H9 (cell line): ENCODE data around the gene ARID2. TPM values are rescaled to one million over a fixed set of nuclear protein-coding genes. Genes with fewer than 3 reads are reported as not detected.

Experiments used
- DNase-seq: peaks from one replicate; pipeline ENCODE4 v3.0.0-alpha.2; 2017
- H2AFZ ChIP-seq: one replicate; pipeline ENCODE4 v1.6.1; 2013; ENCODE audit warnings: mild to moderate bottlenecking, low read length, control low read depth, moderate library complexity
- H2AK5ac ChIP-seq: 2 replicates; pipeline ENCODE4 v1.6.1; 2013; ENCODE audit warnings: low read length, control low read depth, mixed read lengths; ENCODE audit not compliant: insufficient read length
- H2BK120ac ChIP-seq: one replicate; pipeline ENCODE4 v1.6.1; 2013; ENCODE audit warnings: low read depth, mild to moderate bottlenecking, low read length, control low read depth, inconsistent platforms; ENCODE audit not compliant: poor library complexity, severe bottlenecking
- H2BK12ac ChIP-seq: 2 replicates; pipeline ENCODE4 v1.6.1; 2013; ENCODE audit warnings: low read length, control low read depth, mixed read lengths, low read depth; ENCODE audit not compliant: insufficient read length
- H2BK15ac ChIP-seq: 2 replicates; pipeline ENCODE4 v1.6.1; 2013; ENCODE audit warnings: low read depth, low read length, control low read depth
- H2BK20ac ChIP-seq: one replicate; pipeline ENCODE4 v1.6.1; 2013; ENCODE audit warnings: low read depth, mild to moderate bottlenecking, low read length, control low read depth, inconsistent platforms; ENCODE audit not compliant: poor library complexity, severe bottlenecking
- H2BK5ac ChIP-seq: 2 replicates; pipeline ENCODE4 v1.6.1; 2013; ENCODE audit warnings: low read length, control low read depth, mixed read lengths; ENCODE audit not compliant: insufficient read length
- H3K14ac ChIP-seq: 2 replicates; pipeline ENCODE4 v1.6.1; 2013; ENCODE audit warnings: low read length, control low read depth; ENCODE audit not compliant: insufficient read depth
- H3K18ac ChIP-seq: 2 replicates; pipeline ENCODE4 v1.6.1; 2013; ENCODE audit warnings: low read depth, mild to moderate bottlenecking, mixed read lengths, low read length, control low read depth; ENCODE audit not compliant: insufficient read length
- H3K23ac ChIP-seq: 2 replicates; pipeline ENCODE4 v1.6.1; 2013; ENCODE audit warnings: low read length, control low read depth, mixed read lengths, low read depth; ENCODE audit not compliant: insufficient read length
- H3K23me2 ChIP-seq: 2 replicates; pipeline ENCODE4 v1.6.1; 2013; ENCODE audit warnings: low read depth, mild to moderate bottlenecking, mixed read lengths, low read length, control low read depth; ENCODE audit not compliant: insufficient read length, poor library complexity, severe bottlenecking
- H3K27ac ChIP-seq: 2 replicates; pipeline ENCODE4 v1.5.1; 2013; ENCODE audit warnings: low read length, control low read depth, mixed read lengths, low read depth; ENCODE audit not compliant: insufficient read length
- H3K27me3 ChIP-seq: 2 replicates; pipeline ENCODE4 v1.6.1; 2013; ENCODE audit warnings: low read length, control low read depth, inconsistent platforms; ENCODE audit not compliant: insufficient read depth
- H3K4ac ChIP-seq: 2 replicates; pipeline ENCODE4 v1.6.1; 2013; ENCODE audit warnings: low read depth, mild to moderate bottlenecking, control low read depth, inconsistent platforms, low read length, moderate library complexity
- H3K4me1 ChIP-seq: 2 replicates; pipeline ENCODE4 v1.6.1; 2013; ENCODE audit warnings: low read length, control low read depth, inconsistent platforms; ENCODE audit not compliant: insufficient read depth
- H3K4me2 ChIP-seq: 2 replicates; pipeline ENCODE4 v1.6.1; 2013; ENCODE audit warnings: low read length, control low read depth, mixed read lengths; ENCODE audit not compliant: insufficient read length, insufficient read depth
- H3K56ac ChIP-seq: 2 replicates; pipeline ENCODE4 v1.6.1; 2013; ENCODE audit warnings: low read depth, mild to moderate bottlenecking, mixed read lengths, low read length, control low read depth; ENCODE audit not compliant: insufficient read length
- H3K79me1 ChIP-seq: 2 replicates; pipeline ENCODE4 v1.6.1; 2013; ENCODE audit warnings: low read depth, mild to moderate bottlenecking, moderate library complexity, low read length, control low read depth, inconsistent platforms; ENCODE audit not compliant: insufficient read depth, poor library complexity, severe bottlenecking
- H3K79me2 ChIP-seq: 2 replicates; pipeline ENCODE4 v1.6.1; 2013; ENCODE audit warnings: low read length, control low read depth, inconsistent platforms; ENCODE audit not compliant: insufficient read depth
- H3K9ac ChIP-seq: 2 replicates; pipeline ENCODE4 v1.6.1; 2013; ENCODE audit warnings: low read length, control low read depth, mixed read lengths; ENCODE audit not compliant: insufficient read length; ENCODE audit errors: extremely low read depth
- H3K9me3 ChIP-seq: one replicate; pipeline ENCODE4 v1.6.1; 2013; ENCODE audit warnings: low read depth, low read length, inconsistent platforms; ENCODE audit not compliant: control insufficient read depth
- H3T11ph ChIP-seq: one replicate; pipeline ENCODE4 v1.6.1; 2013; ENCODE audit warnings: mild to moderate bottlenecking, low read length, control low read depth, inconsistent platforms
- H4K20me1 ChIP-seq: one replicate; pipeline ENCODE4 v1.6.1; 2013; ENCODE audit not compliant: control insufficient read depth, insufficient read length, insufficient read depth
- H4K5ac ChIP-seq: 2 replicates; pipeline ENCODE4 v1.6.1; 2013; ENCODE audit warnings: low read depth, mild to moderate bottlenecking, mixed read lengths, low read length, control low read depth; ENCODE audit not compliant: insufficient read length
- H4K8ac ChIP-seq: replicated peaks from 2 replicates; pipeline ENCODE4 v1.6.1; 2013; ENCODE audit warnings: low read length, control low read depth, mixed read lengths, low read depth; ENCODE audit not compliant: insufficient read length
- H4K91ac ChIP-seq: 2 replicates; pipeline ENCODE4 v1.6.1; 2013; ENCODE audit warnings: low read depth, mild to moderate bottlenecking, moderate library complexity, mixed read lengths, low read length, control low read depth; ENCODE audit not compliant: insufficient read length
- H3K27ac Mint-ChIP-seq, 3 experiments: 2 replicates in 2 of 3; 3 replicates in 1 of 3; pipeline ENCODE4 v1.8.0; 2020 to 2021; ENCODE audit warnings: mixed read lengths in 3 of 3, mild to moderate bottlenecking in 1 of 3, moderate library complexity in 1 of 3
- H3K27me3 Mint-ChIP-seq: 2 replicates; pipeline ENCODE4 v1.8.0; 2021; ENCODE audit warnings: low read depth, mild to moderate bottlenecking, moderate library complexity, mixed read lengths
- H3K36me3 Mint-ChIP-seq, 3 experiments: 2 replicates in 2 of 3; 3 replicates in 1 of 3; pipeline ENCODE4 v1.8.0; 2020 to 2021; ENCODE audit warnings: low read depth in 3 of 3, mixed read lengths in 3 of 3; ENCODE audit not compliant: insufficient read depth in 1 of 3
- H3K4me1 Mint-ChIP-seq, 2 experiments: 2 replicates each; pipeline ENCODE4 v1.8.0; 2020; ENCODE audit warnings: mixed read lengths in 2 of 2
- H3K4me3 Mint-ChIP-seq, 2 experiments: 2 replicates in 1 of 2; 3 replicates in 1 of 2; pipeline ENCODE4 v1.8.0; 2020 to 2021; ENCODE audit warnings: mild to moderate bottlenecking in 2 of 2, mixed read lengths in 2 of 2, moderate library complexity in 1 of 2
- H3K9me3 Mint-ChIP-seq, 2 experiments: 2 replicates in 1 of 2; 3 replicates in 1 of 2; pipeline ENCODE4 v1.8.0; 2020; ENCODE audit warnings: mild to moderate bottlenecking in 2 of 2, mixed read lengths in 2 of 2, moderate library complexity in 1 of 2
- CTCF ChIP-seq: fragments of 200-600 bp; sonication (generic); conservative IDR thresholded peaks from 3 replicates; pipeline ENCODE4 v1.8.0; 2021; ENCODE audit warnings: antibody characterized with exemption, mild to moderate bottlenecking
- total RNA-seq: library from RNA; stranded (reverse); gene quantifications from 2 replicates; pipeline ENCODE4 v1.2.1, GENCODE V29; 2021

The ARID2 gene
- total RNA-seq, 1 experiment from 2014 or later = 63.8 TPM

DNA sequence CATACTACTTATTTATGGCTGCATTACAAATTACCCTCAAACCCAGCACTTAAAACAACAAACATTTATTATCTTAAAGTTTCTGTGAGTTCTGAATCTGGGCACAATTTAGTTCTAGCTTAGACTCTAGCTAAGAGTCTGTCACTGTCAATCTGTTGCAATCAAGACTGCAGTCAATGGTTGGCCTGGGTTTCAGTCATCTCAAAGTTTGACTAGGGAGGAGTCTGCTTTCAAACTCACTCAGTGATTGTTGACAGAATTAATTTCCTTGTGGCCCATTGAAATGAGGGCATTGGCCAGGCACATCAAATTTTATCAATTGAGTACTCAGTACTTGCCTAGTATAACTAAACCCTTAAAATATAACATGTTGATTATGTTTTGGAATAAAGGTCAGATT lies 51.6 kb downstream of the ARID2 start:
- peaks cover 3% of the 10 kb centered on the region for H3K79me1 ChIP-seq
- no peak for DNase-seq
- no peak overlapping the region for H3K18ac ChIP-seq
- H3K4ac ChIP-seq = no peak overlapping the region
- no peak overlapping the region for H4K91ac ChIP-seq
- H4K8ac ChIP-seq = no peak overlapping the region
- no peak overlapping the region for H2BK5ac ChIP-seq
- H2BK15ac ChIP-seq = no peak overlapping the region
- H2BK12ac ChIP-seq = no peak overlapping the region
- no peak overlapping the region for H2AK5ac ChIP-seq
- H3K23me2 ChIP-seq = no peaks in the 10 kb centered on the region
- H3K9me3 Mint-ChIP-seq = no peaks in the 10 kb centered on the region
- no peak overlapping the region for H3K14ac ChIP-seq
- no peaks in the 10 kb centered on the region for H3K27me3 ChIP-seq
- no peak for TF ChIP-seq CTCF
- H3K27ac Mint-ChIP-seq = no peak overlapping the region
- H3K4me3 Mint-ChIP-seq = no peak overlapping the region
- no peaks in the 10 kb centered on the region for H3K79me2 ChIP-seq
- H4K5ac ChIP-seq = no peak overlapping the region
- no peak overlapping the region for H3K4me2 ChIP-seq
- H2BK20ac ChIP-seq = no peak overlapping the region
- peaks cover 19 to 29% of the 10 kb centered on the region in 2 experiments for H3K4me1 Mint-ChIP-seq
- no peaks in the 10 kb centered on the region for H4K20me1 ChIP-seq
- H3K9me3 ChIP-seq = no peaks in the 10 kb centered on the region
- no peaks in the 10 kb centered on the region; a peak in 1 of 7 replicates for H3K36me3 Mint-ChIP-seq
- no peak overlapping the region for H3K56ac ChIP-seq
- H2BK120ac ChIP-seq = no peak overlapping the region
- H3K23ac ChIP-seq = no peak overlapping the region
- no peak overlapping the region for H3K9ac ChIP-seq
- H3K4me1 ChIP-seq = no peaks in the 10 kb centered on the region
- no peak overlapping the region for H2AFZ ChIP-seq
- no peaks in the 10 kb centered on the region for H3K27me3 Mint-ChIP-seq
- no peak overlapping the region for H3K27ac ChIP-seq
- no peak overlapping the region for H3T11ph ChIP-seq
